ENCODE data around the gene S100Z.
"Not testable (repeated sequence)": the region's sequence is repeated elsewhere in the genome, so short reads cannot be mapped to it uniquely, and the experiment has no call there.

Gene S100Z

GRCh38 chr5:76850543-76851145, 830 bp downstream of the S100Z start:
- H3K4me1 ChIP-seq (ENCODE audit: low read depth, poor library complexity, severe bottlenecking), result peaks cover 5% of the 10 kb centered on the region
- no peak overlapping the region for H3K4me2 ChIP-seq
- TF ChIP-seq CTCF (conservative IDR thresholded peaks at IDR 0.05; ENCODE audit: low read depth, low read length), result no peak
- H3K27me3 ChIP-seq (ENCODE audit: insufficient read depth, low read depth), result no peaks in the 10 kb centered on the region
- H3K27ac ChIP-seq, result no peak overlapping the region
- no peaks in the 10 kb centered on the region for H4K20me1 ChIP-seq (ENCODE audit: insufficient read depth)
- H3K4me3 ChIP-seq (IDR thresholded peaks at IDR 0.05; ENCODE audit: insufficient read depth, low read depth, low read length), result no peak overlapping the region
- H3K36me3 ChIP-seq (ENCODE audit: insufficient read depth), result no peaks in the 10 kb centered on the region
- no peak overlapping the region for H3K9ac ChIP-seq
- H3K79me2 ChIP-seq (ENCODE audit: insufficient read depth, low read depth), result no peaks in the 10 kb centered on the region
- H2AFZ ChIP-seq (ENCODE audit: low read depth), result no peak overlapping the region

GRCh38 chr5:76851728-76852369, 2.0 kb downstream of the S100Z start:
- H3K9ac ChIP-seq, result no peak overlapping the region
- H3K4me1 ChIP-seq (ENCODE audit: low read depth, poor library complexity, severe bottlenecking), result peaks cover 14% of the 10 kb centered on the region
- H3K36me3 ChIP-seq (ENCODE audit: insufficient read depth), result no peaks in the 10 kb centered on the region
- H3K27me3 ChIP-seq (ENCODE audit: insufficient read depth, low read depth), result no peaks in the 10 kb centered on the region
- H3K4me2 ChIP-seq, result no peak overlapping the region
- H3K79me2 ChIP-seq (ENCODE audit: insufficient read depth, low read depth), result no peaks in the 10 kb centered on the region
- H4K20me1 ChIP-seq (ENCODE audit: insufficient read depth), result no peaks in the 10 kb centered on the region
- H2AFZ ChIP-seq (ENCODE audit: low read depth), result no peak overlapping the region
- no peak overlapping the region for H3K4me3 ChIP-seq (IDR thresholded peaks at IDR 0.05; ENCODE audit: insufficient read depth, low read depth, low read length)
- no peak overlapping the region for H3K27ac ChIP-seq
- no peak for TF ChIP-seq CTCF (conservative IDR thresholded peaks at IDR 0.05; ENCODE audit: low read depth, low read length)

GRCh38 chr5:76852772-76853171, 3.0 kb downstream of the S100Z start:
- no peaks in the 10 kb centered on the region for H3K36me3 ChIP-seq (ENCODE audit: insufficient read depth)
- no peak for TF ChIP-seq CTCF (conservative IDR thresholded peaks at IDR 0.05; ENCODE audit: low read depth, low read length)
- H3K27me3 ChIP-seq (ENCODE audit: insufficient read depth, low read depth), result no peaks in the 10 kb centered on the region
- H4K20me1 ChIP-seq (ENCODE audit: insufficient read depth), result no peaks in the 10 kb centered on the region
- peaks cover 14% of the 10 kb centered on the region for H3K4me1 ChIP-seq (ENCODE audit: low read depth, poor library complexity, severe bottlenecking)
- no peak overlapping the region for H2AFZ ChIP-seq (ENCODE audit: low read depth)
- H3K79me2 ChIP-seq (ENCODE audit: insufficient read depth, low read depth), result no peaks in the 10 kb centered on the region
- no peak overlapping the region for H3K9ac ChIP-seq
- no peak overlapping the region for H3K27ac ChIP-seq
- no peak overlapping the region for H3K4me3 ChIP-seq (IDR thresholded peaks at IDR 0.05; ENCODE audit: insufficient read depth, low read depth, low read length)
- H3K4me2 ChIP-seq, result no peak overlapping the region

GRCh38 chr5:76853741-76854140, 3.9 kb downstream of the S100Z start:
- not testable (repeated sequence) for H3K4me2 ChIP-seq; H3K36me3 ChIP-seq (ENCODE audit: insufficient read depth); H3K4me3 ChIP-seq (IDR thresholded peaks at IDR 0.05; ENCODE audit: insufficient read depth, low read depth, low read length); H3K9ac ChIP-seq; H3K27ac ChIP-seq; H3K79me2 ChIP-seq (ENCODE audit: insufficient read depth, low read depth); H2AFZ ChIP-seq (ENCODE audit: low read depth); H4K20me1 ChIP-seq (ENCODE audit: insufficient read depth); H3K27me3 ChIP-seq (ENCODE audit: insufficient read depth, low read depth)
- H3K4me1 ChIP-seq (ENCODE audit: low read depth, poor library complexity, severe bottlenecking), result peaks cover 14% of the 10 kb centered on the region

GRCh38 chr5:76854644-76855043, 4.8 kb downstream of the S100Z start:
- Histone ChIP-seq H3K4me1 (ENCODE audit: low read depth, poor library complexity, severe bottlenecking) (peaks cover 14% of the 10 kb centered on the region), H3K9ac (no peak overlapping the region), H3K4me3 (IDR thresholded peaks at IDR 0.05; ENCODE audit: insufficient read depth, low read depth, low read length) (no peak overlapping the region), H3K36me3 (ENCODE audit: insufficient read depth) (no peaks in the 10 kb centered on the region), H2AFZ (ENCODE audit: low read depth) (0 out of 2 replicates have a peak overlapping the region, but pooled peaks have one; percentile 28), H3K4me2 (no peak overlapping the region), H3K79me2 (ENCODE audit: insufficient read depth, low read depth) (no peaks in the 10 kb centered on the region), H3K27ac (no peak overlapping the region), H3K27me3 (ENCODE audit: insufficient read depth, low read depth) (no peaks in the 10 kb centered on the region), H4K20me1 (ENCODE audit: insufficient read depth) (no peaks in the 10 kb centered on the region)
- no peak for TF ChIP-seq CTCF (conservative IDR thresholded peaks at IDR 0.05; ENCODE audit: low read depth, low read length)

- not testable (repeated sequence) for H3K36me3 ChIP-seq (ENCODE audit: insufficient read depth); H4K20me1 ChIP-seq (ENCODE audit: insufficient read depth); H3K79me2 ChIP-seq (ENCODE audit: insufficient read depth, low read depth); H3K27ac ChIP-seq; H3K27me3 ChIP-seq (ENCODE audit: insufficient read depth, low read depth); H3K4me3 ChIP-seq (IDR thresholded peaks at IDR 0.05; ENCODE audit: insufficient read depth, low read depth, low read length); H3K9ac ChIP-seq
- peak overlapping the region; percentile 43 for H3K4me2 ChIP-seq
- peaks cover 14% of the 10 kb centered on the region for H3K4me1 ChIP-seq (ENCODE audit: low read depth, poor library complexity, severe bottlenecking)
- peak overlapping the region; percentile 28; the same call in 1 of the 2 replicates for H2AFZ ChIP-seq (ENCODE audit: low read depth)
Measured at GRCh38 chr5:76855501-76855900, 5.7 kb downstream of the S100Z start.
